Panc1 (cell line): Measurements from ENCODE around the gene ELANE. TPM values are rescaled to one million over a fixed set of nuclear protein-coding genes. Genes with fewer than 3 reads are reported as not detected.

ENCODE experiments used
- ATAC-seq: fragments of 200-7000 bp; cut with Tn5 transposase; 2 replicates; pipeline ENCODE4 v1.9.1; 2020; ENCODE audit warnings: mild to moderate bottlenecking, moderate library complexity
- BruUV-seq: library from RNA; stranded (reverse); fragments of 400-500 nt; replicated peaks from 2 replicates; lab custom pipeline; 2021; lab: Mats Ljungman, UMichigan
- CTCF ChIA-PET: fragments of 300-600 bp; sonication (Branson Sonifier 250); formaldehyde crosslinking; loops from one replicate; lab custom pipeline; 2022; ENCODE audit warnings: antibody characterized with exemption; lab: Charles Lee
- POLR2A ChIA-PET: fragments of 300-600 bp; sonication (Branson Sonifier 250); formaldehyde crosslinking; loops from one replicate; lab custom pipeline; 2022; ENCODE audit warnings: antibody characterized with exemption; lab: Charles Lee
- DNase-seq: peaks from one replicate; pipeline ENCODE4 v3.0.0-alpha.2; 2010; ENCODE audit warnings: low read depth, low spot score
- H3K27ac ChIP-seq: 2 replicates; pipeline ENCODE4 v1.5.1; 2011; ENCODE audit warnings: mild to moderate bottlenecking, low read length, inconsistent platforms
- H3K27me3 ChIP-seq: fragments of 200-500 bp; sonication (Bioruptor generic); 2 replicates; pipeline ENCODE4 v1.6.0; 2014; ENCODE audit warnings: low read length, inconsistent platforms; ENCODE audit not compliant: control insufficient read depth, insufficient read depth
- H3K36me3 ChIP-seq: fragments of 200-500 bp; sonication (Bioruptor generic); 2 replicates; pipeline ENCODE4 v1.5.1; 2014; ENCODE audit warnings: inconsistent platforms, mild to moderate bottlenecking, low read length, moderate library complexity; ENCODE audit not compliant: control insufficient read depth, insufficient read depth
- H3K4me1 ChIP-seq: 2 replicates; pipeline ENCODE4 v1.5.1; 2011; ENCODE audit warnings: inconsistent platforms, mild to moderate bottlenecking, low read length, moderate library complexity; ENCODE audit not compliant: control insufficient read depth, insufficient read depth
- H3K4me3 ChIP-seq, 2 experiments: 2 replicates each; pipeline ENCODE4 v1.5.1; 2011 to 2012; ENCODE audit warnings: low read depth in 2 of 2, low read length in 2 of 2, mild to moderate bottlenecking in 2 of 2, inconsistent platforms in 1 of 2, moderate library complexity in 1 of 2
- H3K9me3 ChIP-seq: fragments of 200-500 bp; sonication (Bioruptor generic); 2 replicates; pipeline ENCODE4 v1.5.1; 2014; ENCODE audit warnings: low read depth, mild to moderate bottlenecking, inconsistent platforms, low read length, moderate library complexity; ENCODE audit not compliant: control insufficient read depth, insufficient read depth
- POLR2AphosphoS5 ChIP-seq: IDR thresholded peaks from 2 replicates; pipeline ENCODE4 v1.6.1; 2012; ENCODE audit warnings: mild to moderate bottlenecking, low read depth, low read length, moderate library complexity
- REST ChIP-seq, 2 experiments: IDR thresholded peaks; 2 replicates each; pipeline ENCODE4 v1.6.1; 2011 to 2012; ENCODE audit warnings: low read depth in 2 of 2, control low read depth in 1 of 2, low read length in 1 of 2, mild to moderate bottlenecking in 1 of 2, moderate library complexity in 1 of 2; ENCODE audit not compliant: insufficient read depth in 1 of 2
- SIN3A ChIP-seq: IDR thresholded peaks from 2 replicates; pipeline ENCODE4 v1.6.1; 2012; ENCODE audit warnings: low read depth, mild to moderate bottlenecking, low read length, moderate library complexity, borderline replicate concordance; ENCODE audit not compliant: insufficient read depth
- TCF7L2 ChIP-seq: IDR thresholded peaks from 2 replicates; pipeline ENCODE4 v1.6.1; 2011; ENCODE audit warnings: mild to moderate bottlenecking, low read depth, low read length, inconsistent platforms
- in situ Hi-C: cut with HindIII; loops from 2 replicates; pipeline ENCODE4 v1.10.0; 2016; ENCODE audit warnings: low sequenced_read_pairs, low pct_unique_long_range_greater_than_20kb
- intact Hi-C: fragments of 100-400 bp; cut with micrococcal nuclease; formaldehyde crosslinking; loops from one replicate; pipeline ENCODE4 v1.10.0; 2022; ENCODE audit not compliant: unreplicated experiment
- total RNA-seq: library from RNA; stranded (reverse); gene quantifications from one replicate; pipeline ENCODE4 v1.2.1, GENCODE V29; 2021; ENCODE audit not compliant: unreplicated experiment
- TF ChIP-seq, protein P1 (sequence below): fragments of 450-650 bp; IDR thresholded peaks from 2 replicates; pipeline ENCODE4 v1.5.1; 2017; ENCODE audit warnings: mild to moderate bottlenecking

The ELANE gene
- total RNA-seq, 1 experiment from 2014 or later, result 0.57 TPM

GRCh38 chr19:884420-885211 lies 32.5 kb downstream of the ELANE start:
- CTCF ChIA-PET, result no interaction called here
- Histone ChIP-seq H3K4me1 (no peaks in the 10 kb centered on the region), H3K36me3 (no peaks in the 10 kb centered on the region), H3K9me3 (no peaks in the 10 kb centered on the region), H3K27ac (no peak overlapping the region), H3K4me3 (no peak overlapping the region), H3K27me3 (no peaks in the 10 kb centered on the region)
- TF ChIP-seq, protein P1, sequence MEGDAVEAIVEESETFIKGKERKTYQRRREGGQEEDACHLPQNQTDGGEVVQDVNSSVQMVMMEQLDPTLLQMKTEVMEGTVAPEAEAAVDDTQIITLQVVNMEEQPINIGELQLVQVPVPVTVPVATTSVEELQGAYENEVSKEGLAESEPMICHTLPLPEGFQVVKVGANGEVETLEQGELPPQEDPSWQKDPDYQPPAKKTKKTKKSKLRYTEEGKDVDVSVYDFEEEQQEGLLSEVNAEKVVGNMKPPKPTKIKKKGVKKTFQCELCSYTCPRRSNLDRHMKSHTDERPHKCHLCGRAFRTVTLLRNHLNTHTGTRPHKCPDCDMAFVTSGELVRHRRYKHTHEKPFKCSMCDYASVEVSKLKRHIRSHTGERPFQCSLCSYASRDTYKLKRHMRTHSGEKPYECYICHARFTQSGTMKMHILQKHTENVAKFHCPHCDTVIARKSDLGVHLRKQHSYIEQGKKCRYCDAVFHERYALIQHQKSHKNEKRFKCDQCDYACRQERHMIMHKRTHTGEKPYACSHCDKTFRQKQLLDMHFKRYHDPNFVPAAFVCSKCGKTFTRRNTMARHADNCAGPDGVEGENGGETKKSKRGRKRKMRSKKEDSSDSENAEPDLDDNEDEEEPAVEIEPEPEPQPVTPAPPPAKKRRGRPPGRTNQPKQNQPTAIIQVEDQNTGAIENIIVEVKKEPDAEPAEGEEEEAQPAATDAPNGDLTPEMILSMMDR, result no peak
- TF ChIP-seq POLR2AphosphoS5 (no peak), TCF7L2 (no peak), REST (IDR thresholded peaks at IDR 0.05; ENCODE audit: insufficient read depth in 1 of 2, low read depth in 2 of 2, low read length in 1 of 2) (no peak), SIN3A (no peak)
- intact Hi-C loops, result no loop called here
- ATAC-seq, result no peak
- in situ Hi-C loops, result no loop called here
- POLR2A ChIA-PET, result no interaction called here
- DNase-seq, result no peak
- BruUV-seq, result no TSS peak

DNA sequence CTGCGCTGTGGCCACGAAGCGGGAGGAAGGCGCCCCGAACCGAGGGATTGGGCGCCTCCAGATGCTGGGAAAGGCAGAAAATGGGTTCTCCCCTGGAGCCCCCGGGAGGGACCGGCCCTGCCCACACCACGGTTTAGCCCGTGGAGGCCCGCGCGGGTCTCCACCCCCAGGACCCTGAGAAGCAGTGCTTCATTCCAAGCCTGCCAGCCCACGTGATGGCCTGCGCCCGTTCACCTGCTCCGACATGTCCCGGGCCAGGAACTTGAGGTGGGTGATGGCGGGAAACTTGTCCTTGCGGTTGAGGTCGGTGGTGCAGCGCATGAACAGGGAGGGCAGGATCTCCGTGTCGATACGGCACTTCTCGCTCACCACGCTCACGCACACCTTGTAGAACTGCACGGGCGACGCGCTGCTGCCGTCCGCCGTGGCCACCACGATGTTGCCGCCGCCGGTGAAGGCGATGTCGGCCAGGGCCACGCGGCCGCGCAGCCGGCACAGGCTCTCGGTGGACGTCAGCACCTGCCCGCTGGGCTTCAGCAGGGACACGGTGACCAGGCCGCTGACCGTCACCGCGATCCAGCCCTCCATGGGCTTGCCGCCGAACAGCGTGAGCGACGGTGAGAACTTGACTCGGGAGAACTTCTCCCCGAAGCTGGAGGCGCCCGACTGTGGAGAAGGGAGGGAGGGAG lies 33.6 kb downstream of the ELANE start:
- no peak overlapping the region for H3K4me3 ChIP-seq
- H3K4me1 ChIP-seq, result no peaks in the 10 kb centered on the region
- ATAC-seq (no peak), DNase-seq (no peak)
- H3K27me3 ChIP-seq, result no peaks in the 10 kb centered on the region
- no peaks in the 10 kb centered on the region for H3K36me3 ChIP-seq
- in situ Hi-C loops, result no loop called here
- BruUV-seq, result no TSS peak
- H3K9me3 ChIP-seq, result no peaks in the 10 kb centered on the region
- ChIA-PET POLR2A (no interaction called here), CTCF (no interaction called here)
- intact Hi-C loops, result no loop called here
- no peak overlapping the region for H3K27ac ChIP-seq
- TF ChIP-seq, protein P1, result no peak
- TF ChIP-seq REST (IDR thresholded peaks at IDR 0.05; ENCODE audit: insufficient read depth in 1 of 2, low read depth in 2 of 2, low read length in 1 of 2), result no peak
- no peak for TF ChIP-seq POLR2AphosphoS5
- no peak for TF ChIP-seq SIN3A
- TF ChIP-seq TCF7L2, result no peak
